ENCODE results near the gene LMO2.

The LMO2 gene

DNA sequence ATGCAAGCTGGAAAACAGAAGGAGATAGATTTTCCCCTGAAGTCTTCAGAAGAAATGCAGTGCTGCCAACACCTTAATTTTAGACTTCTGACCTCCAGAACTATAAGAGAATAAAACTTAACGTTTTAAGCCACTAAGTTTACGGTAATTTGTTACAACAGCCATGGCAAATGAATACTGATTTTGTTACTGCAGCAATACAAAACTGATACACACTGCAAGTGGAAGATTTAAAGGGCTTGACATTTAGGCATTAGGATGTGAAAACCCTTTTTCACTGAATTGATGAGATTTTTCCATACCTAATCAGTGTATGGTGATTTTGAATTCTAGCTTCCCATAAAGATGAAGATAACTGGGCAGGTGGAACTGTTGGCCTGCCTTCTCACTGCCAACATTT is 22.1 kb upstream of the LMO2 start:
- no peak for DNase-seq

DNA sequence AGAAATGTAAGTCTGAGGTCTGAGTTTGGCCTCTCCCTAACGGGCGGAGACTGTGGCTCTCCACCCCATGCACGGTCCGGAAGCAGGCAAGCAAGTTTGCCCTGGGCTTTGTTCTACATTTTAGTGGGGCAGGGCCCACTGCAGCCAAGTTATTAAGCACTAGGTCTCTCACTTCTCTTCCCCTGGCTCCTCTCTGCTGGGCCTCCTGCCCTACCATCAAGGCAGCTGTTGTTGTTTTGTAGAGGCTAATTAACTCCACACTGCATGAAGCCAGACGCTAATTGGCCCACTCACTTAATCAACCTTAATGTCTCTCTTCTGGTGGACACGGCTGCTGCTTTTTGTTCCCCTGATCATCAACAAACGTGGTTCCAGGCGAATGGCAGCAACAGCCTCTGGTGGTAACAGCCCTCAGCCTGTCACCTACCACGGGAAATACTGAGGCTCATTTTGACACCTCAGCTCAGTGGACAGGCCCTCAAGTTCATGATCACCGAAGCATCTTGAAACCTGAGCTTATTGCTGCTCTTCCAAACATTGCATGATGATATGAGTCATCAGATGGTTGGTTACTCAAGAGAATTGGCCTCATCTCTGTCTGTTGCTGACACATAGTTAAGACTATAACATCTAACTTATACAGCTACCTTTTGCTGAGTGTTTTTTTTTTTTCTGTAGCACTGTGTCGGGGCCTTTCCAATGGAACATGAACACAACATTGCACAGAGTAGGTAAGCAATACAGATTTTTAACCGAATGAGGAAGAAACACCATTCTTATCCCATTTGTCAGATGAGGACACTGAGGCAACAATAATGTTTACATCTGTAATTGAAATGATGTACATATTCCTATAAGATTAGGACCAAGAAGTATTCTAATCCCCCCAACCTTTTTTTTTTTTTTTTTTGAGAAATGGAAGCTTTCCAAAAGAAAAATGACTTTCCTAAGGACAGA is 20.8 kb upstream of the LMO2 start:
- DNase-seq = peak in 1 of 2 experiments; percentile 47

- no peak for DNase-seq
These were observed 19.1 kb upstream of the LMO2 start for GRCh38 chr11:33910958-33911339.

GRCh38 chr11:33910296-33910957 is 18.6 kb upstream of the LMO2 start:
- DNase-seq = no peak

DNA sequence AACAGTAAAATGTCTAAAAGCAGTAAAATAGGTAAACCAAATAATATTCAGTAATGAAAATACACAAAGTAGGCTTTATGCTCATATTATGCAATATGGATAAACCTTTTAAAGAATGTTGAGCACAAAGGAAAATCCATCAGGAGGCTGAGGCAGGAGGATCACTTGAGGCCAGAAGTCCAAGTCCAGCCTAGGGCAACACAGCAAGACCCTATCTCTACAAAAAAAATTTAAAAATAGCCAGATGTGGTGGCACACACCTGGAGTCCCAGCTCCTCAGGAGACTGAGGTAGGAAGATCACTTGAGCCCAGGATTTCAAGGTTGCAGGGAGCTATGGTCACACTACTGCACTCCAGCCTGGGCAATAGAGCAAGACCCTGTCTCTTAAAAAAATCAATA is 17.7 kb upstream of the LMO2 start:
- no peak for DNase-seq

DNA sequence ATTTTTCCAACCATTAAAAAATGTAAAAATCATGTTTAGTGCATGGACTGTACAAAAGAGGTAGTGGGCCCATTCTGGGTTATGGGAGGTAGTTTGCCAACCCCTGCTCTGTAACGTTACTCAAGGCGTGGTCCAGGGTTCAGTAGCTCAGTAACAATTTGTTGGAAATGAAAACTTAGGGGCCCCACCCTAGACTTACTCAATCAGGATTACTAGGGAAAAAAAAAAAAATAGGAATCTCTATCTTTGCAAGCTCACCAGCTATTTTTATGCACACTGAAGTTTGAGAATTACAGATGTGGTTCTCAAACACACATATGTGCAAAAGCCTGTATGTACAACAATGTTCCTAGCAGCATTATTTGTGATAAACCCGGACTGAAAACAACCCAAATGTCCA is 17.3 kb upstream of the LMO2 start:
- no peak for DNase-seq

DNA sequence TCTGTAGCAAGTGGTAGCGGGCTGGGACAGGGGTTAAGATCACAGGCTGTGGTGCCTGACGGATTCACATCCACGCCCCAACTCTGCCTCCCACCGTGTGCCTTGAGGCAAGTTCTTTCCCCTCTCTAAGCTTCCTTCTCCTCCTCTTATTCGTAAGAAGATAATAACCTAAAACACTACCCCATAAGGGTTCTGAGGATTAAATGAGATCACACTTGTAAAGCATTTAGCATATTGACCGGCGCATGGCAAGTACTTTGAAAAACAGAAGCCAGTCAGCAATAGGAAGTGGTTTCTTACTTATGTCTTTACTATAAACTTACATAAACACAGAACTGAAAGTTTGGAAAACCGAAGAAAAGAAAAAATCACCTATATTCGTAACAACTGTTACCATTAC is 15.5 kb upstream of the LMO2 start:
- DNase-seq = no peak

DNA sequence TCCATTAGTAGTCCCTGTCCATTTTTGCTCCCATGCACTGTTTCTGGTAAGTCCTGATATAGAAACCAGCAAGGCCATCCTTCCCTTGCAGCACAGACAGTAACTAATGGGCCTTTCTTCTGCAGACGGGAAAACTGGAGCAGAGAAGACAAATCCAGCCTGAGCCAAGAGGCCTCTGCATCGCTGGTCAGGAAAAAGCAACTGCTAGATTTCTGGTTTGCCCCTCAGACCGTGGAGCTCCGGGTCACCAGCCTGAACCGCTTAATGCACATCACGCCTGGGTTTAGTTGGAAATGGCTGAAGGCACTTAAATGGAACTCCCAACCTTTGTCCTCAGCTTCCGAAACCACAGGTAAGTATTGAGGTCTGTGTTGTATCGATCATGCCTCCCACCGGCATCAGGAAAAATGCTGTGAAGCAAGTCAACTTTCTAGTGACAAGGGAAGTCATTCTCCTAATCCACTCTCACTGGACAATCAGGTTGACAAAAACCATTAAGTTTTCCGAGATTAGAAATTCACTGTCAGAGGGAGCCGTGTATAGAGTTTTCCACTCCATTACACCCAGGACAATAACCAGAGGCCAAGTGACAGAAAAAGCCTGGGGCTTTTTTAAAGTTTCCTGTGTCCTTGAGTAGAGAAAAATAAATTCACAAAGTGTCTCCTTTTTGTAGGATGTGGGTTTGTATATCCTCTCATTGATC is 14.8 kb upstream of the LMO2 start:
- no peak for DNase-seq

GRCh38 chr11:33904102-33904501 is 12.2 kb upstream of the LMO2 start:
- DNase-seq = no peak

DNA sequence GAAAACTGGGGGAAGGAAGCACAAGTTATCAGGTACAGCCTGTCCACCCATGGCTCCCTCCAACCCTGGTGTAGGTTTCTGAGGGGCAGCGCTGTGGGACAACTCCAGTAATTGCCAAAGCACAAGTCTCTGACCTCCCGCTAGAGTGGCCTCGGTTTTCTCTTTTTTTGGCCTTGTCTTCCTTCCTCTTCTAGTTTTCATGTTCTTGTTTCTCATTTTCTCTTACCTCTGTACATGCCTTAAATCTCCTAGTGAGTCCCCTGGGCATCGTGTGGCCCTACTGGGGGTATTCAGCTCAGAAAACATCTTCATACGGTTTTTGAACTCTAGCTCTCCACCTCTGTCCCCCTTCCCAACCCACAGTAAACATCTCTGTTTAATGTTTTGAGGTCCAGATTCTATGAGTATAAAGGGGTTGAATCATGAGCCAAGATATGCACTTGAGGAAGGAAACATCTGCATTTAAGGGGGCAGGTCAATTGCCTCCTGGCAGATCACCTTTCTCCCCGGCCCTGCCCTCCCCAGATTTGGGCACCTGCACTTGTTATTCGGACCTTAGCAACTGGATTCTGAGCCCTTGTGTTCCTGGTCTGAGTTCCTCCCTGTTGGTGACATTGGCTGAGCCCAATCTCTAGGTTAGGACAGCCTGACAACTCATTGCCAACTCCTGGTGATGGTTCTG is 8.4 kb upstream of the LMO2 start:
- DNase-seq = no peak

DNA sequence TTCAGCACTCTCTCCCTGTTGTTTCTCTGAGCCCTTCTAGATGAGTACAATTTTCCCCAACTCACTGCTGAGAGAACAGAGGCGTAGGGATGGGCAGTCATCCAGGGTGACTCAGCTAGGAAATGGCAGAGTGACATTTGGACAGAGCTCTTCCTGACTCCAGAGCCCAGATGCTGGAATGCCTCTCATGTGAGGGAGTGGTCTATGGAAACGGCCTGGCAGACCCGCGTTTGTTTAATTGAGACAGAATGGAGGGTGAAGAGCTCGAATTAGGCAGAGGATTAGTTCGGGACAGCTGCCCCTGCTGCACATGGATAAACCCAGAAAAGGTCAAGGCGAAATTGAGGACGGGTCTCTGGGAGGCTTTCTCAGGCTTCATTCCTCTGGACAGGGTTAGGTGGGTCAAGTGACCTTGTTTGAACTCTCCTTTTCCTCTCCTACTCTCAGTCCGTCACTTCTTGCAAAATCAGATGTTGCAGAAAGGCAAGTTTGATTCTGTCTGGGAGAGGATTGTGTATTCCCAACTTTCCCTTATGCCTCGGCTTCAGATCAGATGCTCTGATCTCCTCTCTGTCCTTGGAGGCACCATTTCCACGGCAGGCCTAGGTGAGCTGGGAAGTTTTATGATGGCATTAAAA is 7.6 kb upstream of the LMO2 start:
- no peak for DNase-seq

- DNase-seq = no peak
These were observed 7.1 kb upstream of the LMO2 start for GRCh38 chr11:33898957-33899356.

DNA sequence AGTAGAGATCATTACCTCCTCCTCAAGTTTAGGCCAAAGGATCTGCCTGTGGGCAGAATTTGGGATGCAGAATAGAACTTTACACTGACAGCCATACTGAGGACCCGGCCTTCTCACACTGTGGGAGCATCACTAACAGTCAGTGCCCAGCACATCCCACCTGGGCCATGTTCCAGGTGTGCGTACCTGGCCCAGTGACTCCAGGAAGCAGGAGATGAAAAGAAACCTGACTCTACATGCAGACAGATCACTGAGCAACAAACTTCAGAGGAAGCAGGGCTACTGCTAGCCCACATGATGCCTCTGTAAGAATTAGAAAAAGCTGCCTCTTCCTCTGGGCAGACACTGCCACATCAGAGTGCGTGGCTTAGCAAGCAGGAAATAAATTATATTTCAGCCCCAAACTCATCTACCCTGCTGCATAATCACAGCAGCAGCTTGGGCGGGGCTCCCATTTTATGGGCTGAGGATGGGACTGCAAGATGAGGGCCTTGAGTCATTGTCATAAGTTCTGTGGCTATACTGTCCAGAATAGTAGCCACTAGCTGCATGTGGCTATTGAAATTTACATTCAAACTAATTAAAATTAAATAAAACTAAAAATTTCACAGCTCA is 6.0 kb upstream of the LMO2 start:
- DNase-seq = peak in 1 of 2 experiments; percentile 29

DNA sequence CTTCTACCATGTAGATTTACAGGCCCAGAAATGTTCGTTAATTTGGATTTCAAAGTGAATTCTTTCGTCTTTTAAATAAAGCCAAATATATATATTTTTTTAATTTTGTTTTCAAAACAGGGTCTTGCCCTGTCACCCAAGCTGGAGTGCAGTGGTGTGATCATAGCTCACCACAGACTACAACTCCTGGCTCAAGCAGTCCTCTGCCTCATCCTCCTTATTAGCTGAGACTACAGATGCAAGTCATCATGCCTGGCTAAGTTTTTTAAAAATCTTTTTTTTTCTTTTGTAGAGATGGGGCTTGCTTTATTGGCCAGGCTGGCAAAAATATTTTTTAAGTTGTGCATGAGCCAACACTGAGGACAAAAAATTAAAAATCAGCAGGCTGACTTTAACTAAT is 5.0 kb upstream of the LMO2 start:
- DNase-seq = no peak

- no peak for DNase-seq
These were observed 3.9 kb upstream of the LMO2 start for GRCh38 chr11:33895752-33896137.

- no peak for DNase-seq
These were observed 2.5 kb upstream of the LMO2 start for GRCh38 chr11:33894398-33894746.

GRCh38 chr11:33893711-33894397 is 2.0 kb upstream of the LMO2 start:
- no peak for DNase-seq

DNA sequence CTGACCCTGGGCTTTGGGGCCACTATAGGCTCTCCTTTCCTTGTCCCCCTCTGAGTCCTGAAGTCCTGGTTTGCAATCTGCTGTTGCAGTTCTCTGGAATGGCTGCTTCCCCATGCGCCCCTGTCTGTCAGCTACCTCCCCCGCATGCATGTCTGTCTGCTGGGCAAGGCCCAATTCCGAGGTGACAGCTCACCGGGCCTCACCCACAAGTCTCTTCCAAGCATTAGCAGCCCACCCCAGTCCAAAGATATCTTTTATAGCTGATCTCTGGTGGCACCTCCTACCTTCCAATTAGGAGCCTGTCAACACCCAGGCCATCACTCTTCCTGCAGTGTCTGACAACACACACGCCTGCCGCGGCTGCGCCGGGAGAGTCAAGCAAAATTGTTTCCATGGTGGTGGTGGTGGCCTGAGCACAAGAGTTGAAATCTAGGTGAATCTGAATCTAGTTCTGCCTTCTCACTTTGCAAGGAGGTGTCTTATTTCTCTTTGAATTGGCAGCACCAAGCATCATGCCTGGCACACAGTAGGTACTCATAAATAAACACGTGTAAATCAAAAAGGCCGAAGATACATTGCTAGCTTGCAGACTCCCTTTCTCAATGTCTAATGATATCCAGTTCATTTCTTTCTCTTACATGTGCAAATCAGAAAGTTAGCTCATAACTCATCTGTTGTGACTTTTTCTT is 1.2 kb upstream of the LMO2 start:
- DNase-seq = no peak

DNA sequence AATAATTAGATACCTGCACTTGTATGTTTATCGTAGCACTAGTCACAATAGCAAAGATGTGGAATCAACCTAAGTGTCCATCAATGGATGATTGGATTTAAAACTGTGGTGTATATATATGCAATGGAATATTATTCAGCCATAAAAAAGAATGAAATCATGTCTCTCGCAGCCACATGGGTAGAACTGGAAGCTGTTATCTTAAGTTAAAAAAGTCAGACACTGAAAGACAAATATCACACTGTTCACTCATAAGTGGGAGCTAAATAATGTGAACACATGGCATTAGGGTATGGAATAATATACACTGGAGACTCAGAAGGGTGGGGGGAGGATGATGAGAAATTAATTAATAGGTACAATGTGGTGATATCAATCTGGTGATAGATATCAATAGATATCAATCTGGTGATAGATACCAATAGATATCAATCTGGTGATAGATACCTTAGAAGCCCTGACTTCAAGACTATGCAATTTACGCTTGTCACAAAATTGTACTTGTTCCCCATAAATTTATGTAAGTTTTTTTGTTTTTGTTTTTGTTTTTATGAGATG is 2.0 kb downstream of the LMO2 start:
- no peak for DNase-seq

GRCh38 chr11:33889296-33889695 is 2.6 kb downstream of the LMO2 start:
- no peak for DNase-seq

- no peak for DNase-seq
These were observed 4.0 kb downstream of the LMO2 start for GRCh38 chr11:33887886-33888285.

Measured in NCI-H2081 (cell line).